ENCODE measurements around the gene CLCF1. TPM values are rescaled to one million over a fixed set of nuclear protein-coding genes. Genes with fewer than 3 reads are reported as not detected.

CLCF1 gene
- total RNA-seq, 1 experiment from 2014 or later = 2.1 TPM

GRCh38 chr11:67412495-67413179 is 39.2 kb upstream of the CLCF1 start:
- no peak overlapping the region for H2BK15ac ChIP-seq (ENCODE audit: low read depth, low read length)
- TF ChIP-seq CTCF (conservative IDR thresholded peaks at IDR 0.05) = no peak
- H3T11ph ChIP-seq (ENCODE audit: low read length) = no peak overlapping the region
- no CpG with 5 or more reads among the region's 9 CpGs for WGBS (ENCODE audit: extremely low coverage, insufficient read length, low lambda C conversion rate)
- Mint-ChIP-seq H3K4me3 (no peak overlapping the region), H3K36me3 (ENCODE audit: insufficient read depth in 1 of 3, low read depth in 3 of 3) (no peaks in the 10 kb centered on the region), H3K27ac (no peak overlapping the region), H3K9me3 (no peaks in the 10 kb centered on the region; a peak in 1 of 5 replicates), H3K27me3 (ENCODE audit: low read depth) (peaks cover 46% of the 10 kb centered on the region), H3K4me1 (peaks cover 23 to 37% of the 10 kb centered on the region in 2 experiments)
- H3K9ac ChIP-seq (ENCODE audit: extremely low read depth, insufficient read length, low read length) = no peak overlapping the region
- H2BK20ac ChIP-seq (ENCODE audit: low read depth, low read length, poor library complexity, severe bottlenecking) = no peak overlapping the region
- H3K4me2 ChIP-seq (ENCODE audit: insufficient read depth, insufficient read length, low read length) = no peak overlapping the region
- no peak overlapping the region for H3K27ac ChIP-seq (ENCODE audit: insufficient read length, low read depth, low read length)
- H3K14ac ChIP-seq (ENCODE audit: insufficient read depth, low read length) = no peak overlapping the region
- H2BK12ac ChIP-seq (ENCODE audit: insufficient read length, low read depth, low read length) = no peak overlapping the region
- H3K23ac ChIP-seq (ENCODE audit: insufficient read length, low read depth, low read length) = no peak overlapping the region
- H3K18ac ChIP-seq (ENCODE audit: insufficient read length, low read depth, low read length) = no peak overlapping the region
- H4K5ac ChIP-seq (ENCODE audit: insufficient read length, low read depth, low read length) = no peak overlapping the region
- H3K23me2 ChIP-seq (ENCODE audit: insufficient read length, low read depth, low read length, poor library complexity, severe bottlenecking) = no peaks in the 10 kb centered on the region
- H4K91ac ChIP-seq (ENCODE audit: insufficient read length, low read depth, low read length) = no peak overlapping the region
- no peaks in the 10 kb centered on the region for H3K79me1 ChIP-seq (ENCODE audit: insufficient read depth, low read depth, low read length, poor library complexity, severe bottlenecking)
- no peak overlapping the region for H3K56ac ChIP-seq (ENCODE audit: insufficient read length, low read depth, low read length)
- H2AK5ac ChIP-seq (ENCODE audit: insufficient read length, low read length) = no peak overlapping the region
- H3K79me2 ChIP-seq (ENCODE audit: insufficient read depth, low read length) = no peaks in the 10 kb centered on the region
- no peaks in the 10 kb centered on the region for H3K4me1 ChIP-seq (ENCODE audit: insufficient read depth, low read length)
- H3K4ac ChIP-seq (ENCODE audit: low read depth, low read length) = no peak overlapping the region
- no peaks in the 10 kb centered on the region for H4K20me1 ChIP-seq (ENCODE audit: control insufficient read depth, insufficient read depth, insufficient read length)
- H4K8ac ChIP-seq (replicated peaks; ENCODE audit: insufficient read length, low read depth, low read length) = no peak overlapping the region
- no peaks in the 10 kb centered on the region for H3K27me3 ChIP-seq (ENCODE audit: insufficient read depth, low read length)
- H3K9me3 ChIP-seq (ENCODE audit: control insufficient read depth, low read depth, low read length) = no peaks in the 10 kb centered on the region
- no peak overlapping the region for H2BK5ac ChIP-seq (ENCODE audit: insufficient read length, low read length)
- no peak for DNase-seq
- H2BK120ac ChIP-seq (ENCODE audit: low read depth, low read length, poor library complexity, severe bottlenecking) = no peak overlapping the region
- no peak overlapping the region for H2AFZ ChIP-seq (ENCODE audit: low read length)

All from H9 (cell line).